Amniotic epithelial cell (primary cell): ENCODE data around the gene DHRS3.

ENCODE experiments used
- DNase-seq: peaks from one replicate; pipeline ENCODE4 v3.0.0-alpha.2; 2010; ENCODE audit warnings: low read depth

The DHRS3 gene

DNA sequence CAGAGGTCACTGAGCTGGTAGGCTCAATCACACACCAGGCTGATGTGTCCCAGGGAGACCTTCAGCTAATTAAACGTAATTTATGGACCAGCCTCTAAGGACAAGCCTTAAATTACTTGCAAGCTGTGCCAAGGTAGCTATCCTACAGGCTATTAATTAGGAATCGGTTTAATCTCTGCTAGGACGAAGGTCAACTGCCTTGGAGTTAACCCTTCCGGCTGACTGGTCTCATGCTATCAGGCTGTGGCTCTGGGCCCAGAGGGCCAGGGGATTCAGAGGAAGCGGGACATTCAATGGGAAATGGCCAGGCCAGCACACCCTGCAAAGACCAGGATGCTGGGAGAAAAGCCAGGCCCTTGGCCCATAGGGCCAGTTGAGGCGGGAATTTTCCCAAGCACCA, 19.0 kb downstream of the DHRS3 start:
- no peak for DNase-seq

DNA sequence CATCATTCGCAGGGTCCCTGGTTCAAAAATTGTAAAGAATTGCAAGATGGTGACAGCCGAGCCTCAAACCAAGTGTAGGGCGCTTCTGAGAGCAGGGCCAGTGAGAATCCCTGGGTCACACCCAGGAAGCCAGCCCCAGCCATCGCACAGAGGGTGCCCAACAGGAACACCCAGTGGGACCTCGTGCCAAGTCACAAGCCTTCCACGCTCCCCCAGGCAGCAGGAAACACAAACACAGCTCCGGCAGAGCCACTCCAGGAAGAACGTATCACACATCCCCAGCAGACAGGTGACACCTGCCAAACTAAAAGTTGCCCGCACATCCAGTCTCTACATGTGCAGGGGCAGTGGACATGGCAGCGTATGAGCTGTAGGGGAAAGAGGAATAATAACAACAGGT, 20.2 kb downstream of the DHRS3 start:
- no peak for DNase-seq

DNA sequence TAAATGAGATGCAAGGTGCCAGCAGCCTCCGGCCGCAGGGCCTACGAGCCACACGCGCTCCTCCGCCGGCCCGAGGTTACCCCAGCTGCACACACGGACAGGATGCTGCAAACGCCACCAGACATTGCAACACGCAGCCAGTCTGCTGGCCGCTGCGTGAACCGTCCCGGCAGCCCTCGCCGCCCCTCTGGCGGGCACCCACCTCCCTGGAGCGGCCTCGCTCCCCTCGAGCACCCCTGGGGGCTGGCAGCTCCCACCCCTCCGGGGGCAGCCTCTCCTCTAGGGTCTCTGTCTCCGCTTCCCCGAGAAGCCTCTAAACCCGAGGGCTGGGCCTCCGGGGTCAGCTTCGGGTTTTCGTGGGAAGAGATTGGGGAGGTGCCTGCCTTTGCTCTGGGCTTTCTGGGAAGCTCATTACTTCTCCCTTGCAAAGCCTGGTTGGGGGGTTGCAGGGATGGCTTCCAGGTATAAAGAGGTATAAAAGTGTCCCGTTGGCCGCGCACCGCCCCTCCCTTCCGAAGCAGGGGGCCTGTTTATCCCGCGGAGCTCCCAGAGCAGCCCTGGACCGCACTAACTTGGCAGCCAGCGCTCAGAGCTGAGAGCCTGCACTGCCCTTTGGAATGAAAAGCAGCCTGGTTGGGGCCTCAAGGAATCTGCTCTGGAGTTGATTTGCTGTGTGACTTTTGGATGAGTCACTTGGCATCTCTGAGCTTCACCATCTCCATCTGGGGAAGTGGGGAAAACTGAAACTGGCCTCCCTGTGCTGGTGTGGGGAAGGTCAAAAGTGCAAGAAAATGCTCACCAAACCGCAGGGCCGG, 21.8 kb downstream of the DHRS3 start:
- peak; percentile 99 for DNase-seq

DNA sequence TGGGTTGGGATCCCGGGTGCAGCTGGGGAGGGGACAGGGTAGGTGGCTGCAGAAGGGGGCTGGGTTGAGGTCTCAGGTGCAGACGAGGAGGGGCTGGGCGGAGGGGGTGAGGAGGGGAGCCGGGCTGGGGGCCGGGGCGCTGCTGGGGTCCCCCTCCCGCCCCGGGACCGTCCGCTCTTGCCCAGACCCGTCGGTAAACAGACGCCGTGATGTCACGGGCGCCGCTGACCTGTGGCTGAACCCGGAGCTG, 22.3 kb downstream of the DHRS3 start:
- DNase-seq: no peak

DNA sequence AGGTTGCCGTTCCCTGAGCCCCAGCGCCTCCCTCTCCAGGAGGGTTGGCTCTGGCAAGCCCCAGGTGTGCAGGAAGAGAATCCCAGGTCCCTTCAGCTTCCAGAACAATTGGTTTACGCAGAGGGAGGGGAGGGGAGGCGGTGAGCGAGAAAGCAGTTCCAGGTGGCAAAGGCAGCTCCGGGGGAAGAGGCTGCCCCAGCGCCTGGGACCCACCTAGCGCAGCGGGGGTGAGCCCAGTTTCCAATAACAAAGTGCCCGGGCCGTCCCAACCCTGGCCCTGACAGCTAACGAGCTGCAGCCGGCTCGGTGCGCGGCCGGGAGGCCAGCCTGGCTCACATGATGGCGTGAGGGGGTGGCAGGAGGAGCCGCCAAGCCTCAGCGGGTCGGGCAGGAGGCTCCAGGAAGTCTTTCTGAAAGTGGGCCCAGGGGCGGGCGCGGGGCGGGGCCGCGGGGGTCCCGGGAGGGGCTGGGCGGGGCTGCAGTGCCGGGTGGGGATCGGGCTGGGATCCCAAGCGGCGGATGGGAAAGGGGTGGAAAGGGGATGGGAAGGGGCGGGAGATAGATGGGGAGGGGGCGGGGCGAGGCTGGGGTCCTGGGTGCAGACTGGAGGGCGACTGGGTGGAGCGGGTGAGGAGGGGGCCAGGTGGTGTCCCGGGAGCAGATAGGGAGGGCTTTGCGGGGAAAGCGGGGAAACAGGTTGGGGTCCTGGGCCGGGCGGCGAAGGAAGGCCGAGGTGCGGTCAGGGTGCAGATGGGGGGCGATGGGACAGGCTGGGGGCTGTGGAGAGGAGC, 22.8 kb downstream of the DHRS3 start:
- DNase-seq: peak; percentile 67

DNA sequence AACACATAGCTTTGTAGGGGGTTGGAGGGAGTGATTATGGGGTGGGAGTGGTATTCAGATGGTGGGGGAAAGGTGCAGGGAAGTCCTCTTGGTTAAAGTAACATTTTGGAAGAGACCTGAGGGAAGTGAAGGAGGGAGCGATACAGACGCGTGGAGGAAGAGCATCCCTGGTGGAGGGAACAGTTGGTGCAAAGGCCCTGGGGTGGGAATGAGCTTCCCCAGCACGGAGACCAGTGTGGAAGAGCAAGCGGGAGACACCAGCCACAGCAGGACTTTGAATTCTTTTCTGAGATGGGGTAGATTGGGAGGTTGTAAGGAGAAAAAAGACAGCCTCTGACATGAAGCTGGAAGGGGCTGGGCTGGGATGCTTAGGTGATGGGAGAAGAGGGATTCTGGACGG, 23.5 kb downstream of the DHRS3 start:
- no peak for DNase-seq

DNA sequence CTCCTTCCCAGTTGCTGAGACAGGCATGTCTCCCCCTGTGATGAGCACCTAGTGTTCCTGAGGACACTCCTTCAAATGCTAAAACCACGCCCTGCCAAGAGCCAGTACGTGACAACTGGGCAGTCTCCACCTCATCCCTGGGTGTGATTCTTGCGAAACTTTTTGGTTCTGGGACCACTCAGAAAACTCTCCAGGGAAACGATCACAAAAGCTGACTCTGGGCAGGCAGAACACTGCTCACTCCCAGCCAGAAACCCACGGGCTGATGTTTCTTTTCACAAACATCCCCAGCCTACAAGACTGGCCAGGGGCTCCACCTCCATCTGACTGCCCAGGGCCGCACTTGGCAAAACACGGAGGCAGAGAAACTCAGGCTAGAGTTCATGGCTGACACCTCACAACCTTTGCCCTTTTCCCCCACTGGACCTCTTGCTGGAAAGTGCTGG, 24.4 kb downstream of the DHRS3 start:
- peak; percentile 90 for DNase-seq

DNA sequence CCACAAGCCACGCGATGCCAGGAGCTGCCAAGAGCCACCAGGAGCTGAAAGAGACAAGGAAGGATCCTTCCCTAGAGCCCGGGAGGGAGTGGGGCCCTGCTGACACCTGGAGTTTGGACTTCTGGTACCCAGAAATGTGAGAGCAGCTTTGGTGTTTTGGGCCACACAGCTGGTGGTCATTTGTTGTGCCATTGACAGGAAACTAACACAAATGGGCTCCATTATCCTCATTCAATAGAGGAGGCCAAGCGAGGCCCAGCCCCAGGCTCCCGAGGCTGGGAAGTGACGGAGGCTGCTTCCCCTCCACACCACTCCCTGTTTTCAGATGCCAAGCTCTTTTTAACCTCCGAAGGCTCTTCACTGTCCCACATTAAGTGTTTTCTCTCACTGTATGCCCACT, 25.5 kb downstream of the DHRS3 start:
- no peak for DNase-seq

DNA sequence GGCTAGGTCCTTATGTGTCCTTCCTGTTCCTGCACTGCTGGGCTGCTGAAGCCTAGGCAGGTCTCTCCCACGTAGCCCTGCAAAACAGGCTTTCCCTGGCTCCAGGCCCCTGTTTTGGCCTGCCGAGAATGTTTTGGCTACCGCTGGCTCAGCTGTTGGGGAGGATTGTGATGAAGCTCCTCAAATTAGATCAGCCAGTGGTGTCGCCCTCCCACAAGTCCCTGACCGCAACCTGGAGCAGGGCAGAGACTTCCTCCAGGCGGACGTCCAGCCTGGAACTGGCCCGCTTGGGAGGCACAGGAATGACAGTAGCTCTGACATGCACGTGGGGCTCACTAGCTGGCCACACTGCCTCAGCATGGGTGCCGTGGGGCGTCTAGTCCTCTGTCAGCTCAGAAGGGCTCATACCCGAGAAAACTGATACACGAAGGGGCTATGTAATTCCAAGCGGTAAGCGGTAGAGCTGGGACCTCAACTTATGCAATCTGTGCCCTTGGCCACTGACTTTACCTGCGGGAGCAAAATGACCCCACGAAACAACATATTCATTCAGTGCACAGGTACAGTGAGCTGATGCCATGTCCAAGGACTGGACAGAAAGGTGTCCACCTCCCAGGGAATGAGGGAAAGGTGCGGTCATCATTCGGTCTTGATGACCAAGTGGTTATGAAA, 26.6 kb downstream of the DHRS3 start:
- DNase-seq: no peak

DNA sequence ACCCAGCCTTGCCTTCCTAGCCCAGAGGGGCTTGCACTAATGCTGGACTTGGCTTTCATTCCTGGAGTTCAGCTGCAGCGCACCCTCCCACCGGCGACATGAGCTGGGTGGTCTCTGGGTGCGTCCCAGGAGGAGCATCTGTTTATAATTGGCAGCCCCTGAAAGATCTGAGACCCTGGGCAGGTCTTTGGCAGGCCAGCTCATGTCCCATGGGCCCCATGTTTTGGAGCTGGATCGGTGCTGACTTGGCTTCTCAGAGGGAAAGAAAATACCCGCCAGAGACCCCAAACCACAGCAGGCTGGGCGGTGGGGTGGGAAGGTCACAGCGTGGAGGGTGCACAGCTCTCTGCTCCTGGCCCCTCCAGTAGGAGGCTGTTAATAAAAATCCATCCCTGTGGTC, 29.3 kb downstream of the DHRS3 start:
- no peak for DNase-seq

DNA sequence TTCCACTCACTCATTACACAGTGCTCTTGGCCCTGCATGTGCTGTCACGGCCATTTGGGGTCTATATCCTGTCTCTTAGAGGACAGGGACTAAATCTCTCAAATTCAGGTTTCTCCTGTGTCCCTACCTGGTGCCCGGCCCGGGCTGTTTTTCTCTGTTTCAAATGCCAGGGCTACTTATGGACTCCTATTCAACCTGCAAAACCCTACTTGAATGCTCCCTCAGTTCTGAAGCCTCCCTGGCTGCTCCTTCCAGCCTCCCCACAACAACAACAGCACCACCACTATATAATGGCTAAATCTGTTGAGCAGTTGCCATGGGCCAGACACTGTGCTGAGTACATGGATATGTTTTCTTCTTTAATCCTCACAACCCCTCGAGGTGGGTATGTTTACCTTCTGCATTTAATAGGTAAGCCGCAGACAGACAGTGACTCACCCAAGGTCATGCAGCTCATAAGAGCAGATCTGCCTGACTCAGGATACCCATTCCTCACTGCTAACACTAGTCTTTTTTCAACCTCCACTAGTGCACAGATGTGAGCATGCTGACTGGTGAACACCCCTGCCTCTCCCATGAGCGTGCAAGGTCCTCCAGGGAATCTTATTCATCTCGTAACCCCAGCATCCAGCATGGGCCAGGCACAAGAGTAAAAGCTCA, 29.9 kb downstream of the DHRS3 start:
- peak; percentile 85 for DNase-seq

DNA sequence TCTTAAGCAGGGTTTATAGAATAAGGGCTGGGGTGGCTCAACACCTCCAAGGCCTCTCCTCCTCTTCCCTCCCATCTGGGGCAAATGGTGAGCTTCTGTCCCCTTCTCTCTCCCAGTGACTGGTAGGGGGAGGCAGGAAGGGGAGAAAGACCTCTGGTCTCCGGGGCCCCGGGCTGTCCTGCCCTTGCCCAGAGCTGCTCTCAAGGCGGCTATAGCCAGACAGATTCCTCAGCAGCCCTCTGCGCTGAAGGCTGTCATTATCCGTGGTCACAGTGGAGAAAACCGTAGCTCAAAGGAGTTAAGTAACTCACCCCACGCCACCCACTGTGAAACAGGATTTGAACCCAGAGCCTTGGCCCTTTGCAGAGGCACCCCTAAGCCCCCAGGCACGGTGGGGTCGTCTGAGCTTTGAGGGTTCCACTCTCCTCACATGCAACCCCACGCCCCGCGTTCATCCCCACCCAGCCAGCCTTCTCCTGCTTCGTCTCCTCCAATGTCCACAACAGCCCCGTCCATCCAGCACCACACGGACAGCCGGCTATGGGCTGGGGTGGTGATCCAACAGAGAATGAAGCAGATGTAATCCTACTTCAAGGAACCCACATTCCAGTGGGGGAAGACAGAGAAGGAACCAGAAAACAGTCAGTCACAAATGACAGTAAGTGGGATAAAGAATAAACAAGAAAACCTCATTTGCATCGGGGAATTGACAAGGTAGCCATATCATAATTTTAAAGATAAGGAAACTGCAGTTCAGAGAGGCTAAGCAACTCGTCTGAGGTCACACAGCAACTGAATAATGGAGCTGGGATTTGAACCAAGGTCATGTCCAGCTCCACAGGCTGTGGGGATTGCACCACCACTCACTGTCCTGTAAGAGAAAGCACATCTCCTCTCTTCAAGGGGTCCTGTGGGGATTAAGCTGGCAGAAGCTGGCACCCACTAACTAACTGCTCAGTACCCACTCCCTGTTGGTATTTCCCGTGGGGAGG, 31.8 kb downstream of the DHRS3 start:
- no peak for DNase-seq

DNA sequence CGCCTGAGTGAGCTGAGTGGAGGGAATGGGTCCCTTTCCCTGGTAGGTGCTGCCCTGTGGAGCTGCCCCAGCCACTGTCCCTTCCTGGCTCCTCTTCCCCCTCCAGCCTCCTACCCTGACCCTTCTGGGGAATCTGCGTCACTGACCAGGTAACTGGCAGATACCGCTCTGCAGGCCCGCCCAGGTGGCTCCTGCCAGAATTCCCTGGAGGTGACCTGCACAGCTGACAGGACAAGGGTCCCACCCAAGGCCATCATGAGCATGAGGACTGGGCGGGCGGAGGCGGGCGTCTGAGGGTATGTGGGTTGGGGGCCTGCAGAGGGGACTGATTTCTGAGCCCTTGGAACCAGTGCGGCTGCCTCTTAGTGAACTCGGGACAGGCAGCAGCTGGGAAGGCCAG, 32.5 kb downstream of the DHRS3 start:
- DNase-seq: no peak

DNA sequence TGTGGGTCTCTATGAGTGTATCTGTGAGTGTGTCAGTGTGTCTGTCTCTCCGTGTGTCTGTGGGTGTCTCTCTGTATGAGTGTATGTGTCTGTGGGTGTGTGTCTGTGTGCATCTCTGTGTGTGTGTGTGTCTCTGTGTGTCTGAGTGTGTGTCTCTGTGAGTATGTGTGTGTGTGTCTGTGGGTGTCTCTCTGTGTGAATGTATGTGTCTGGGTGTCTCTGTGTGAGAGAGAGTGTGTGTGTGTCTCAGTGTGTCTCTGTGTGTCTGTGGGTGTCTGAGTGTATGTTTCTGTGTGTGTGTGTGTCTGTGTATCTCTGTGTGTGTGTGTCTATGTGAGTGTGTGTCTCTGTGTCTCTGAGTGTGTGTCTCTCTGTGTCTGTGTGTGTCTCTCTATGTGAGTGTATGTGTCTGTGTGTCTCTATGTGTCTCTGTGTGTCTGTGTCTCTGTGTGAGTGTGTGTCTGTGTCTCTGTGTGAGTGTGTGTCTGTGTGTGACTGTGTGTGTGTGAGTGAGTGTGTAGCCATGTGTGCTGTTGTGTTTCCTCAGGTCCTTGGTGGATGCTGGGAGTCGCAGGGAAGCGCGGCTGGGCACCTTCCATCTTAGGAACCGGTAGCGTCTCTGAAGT, 33.0 kb downstream of the DHRS3 start:
- DNase-seq: no peak

DNA sequence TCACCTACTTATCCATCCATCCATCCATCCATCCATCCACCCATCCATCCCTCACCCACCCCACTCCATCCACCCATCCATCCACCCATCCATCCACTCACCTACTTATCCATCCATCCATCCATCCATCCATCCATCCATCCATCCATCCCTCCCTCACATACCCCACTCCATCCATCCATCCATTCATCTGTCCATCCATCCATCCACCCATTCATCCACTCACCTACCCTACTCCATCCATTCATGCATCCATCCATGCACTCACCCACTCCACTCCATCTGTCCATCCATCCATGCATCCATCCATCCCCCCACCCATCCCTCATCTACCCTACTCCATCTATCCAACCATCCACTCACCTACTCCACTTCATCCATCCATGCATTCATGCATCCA, 34.5 kb downstream of the DHRS3 start:
- DNase-seq: no peak

DNA sequence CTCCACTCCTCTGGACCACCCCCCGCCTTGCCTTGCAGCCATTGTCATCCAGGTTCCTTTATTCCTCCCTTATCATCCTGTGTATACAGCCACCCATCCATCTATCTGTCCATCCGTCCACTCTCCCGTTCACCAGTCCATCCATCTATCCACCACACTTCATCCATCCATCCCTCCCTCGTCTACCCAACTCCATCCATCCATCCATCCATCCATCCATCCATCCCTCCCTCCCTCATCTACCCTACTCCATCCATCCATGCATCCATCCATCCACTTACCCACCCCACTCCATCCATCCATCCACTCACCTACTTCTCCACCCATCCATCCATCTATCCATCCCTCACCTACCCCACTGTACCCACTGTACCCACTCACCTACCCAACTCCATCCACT, 35.4 kb downstream of the DHRS3 start:
- no peak for DNase-seq

DNA sequence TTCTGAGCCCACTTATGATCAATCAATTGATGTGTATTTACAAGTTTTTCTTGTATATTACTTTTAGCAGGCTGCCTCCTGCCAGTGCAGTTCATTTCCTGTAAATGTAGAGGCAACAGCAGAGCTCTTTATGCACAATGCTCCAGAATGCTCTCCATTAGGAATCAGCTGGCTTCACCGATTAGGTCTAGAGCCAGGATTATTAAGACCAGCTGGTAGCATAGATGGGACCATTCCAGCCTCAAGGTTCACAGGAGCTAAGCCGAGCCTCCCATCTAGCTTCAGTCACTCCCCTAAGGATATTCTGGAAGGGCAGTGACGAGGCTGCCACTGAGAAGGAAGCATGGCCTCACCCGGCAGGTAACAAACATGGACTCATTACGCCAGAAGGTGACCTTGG, 36.8 kb downstream of the DHRS3 start:
- no peak for DNase-seq

DNA sequence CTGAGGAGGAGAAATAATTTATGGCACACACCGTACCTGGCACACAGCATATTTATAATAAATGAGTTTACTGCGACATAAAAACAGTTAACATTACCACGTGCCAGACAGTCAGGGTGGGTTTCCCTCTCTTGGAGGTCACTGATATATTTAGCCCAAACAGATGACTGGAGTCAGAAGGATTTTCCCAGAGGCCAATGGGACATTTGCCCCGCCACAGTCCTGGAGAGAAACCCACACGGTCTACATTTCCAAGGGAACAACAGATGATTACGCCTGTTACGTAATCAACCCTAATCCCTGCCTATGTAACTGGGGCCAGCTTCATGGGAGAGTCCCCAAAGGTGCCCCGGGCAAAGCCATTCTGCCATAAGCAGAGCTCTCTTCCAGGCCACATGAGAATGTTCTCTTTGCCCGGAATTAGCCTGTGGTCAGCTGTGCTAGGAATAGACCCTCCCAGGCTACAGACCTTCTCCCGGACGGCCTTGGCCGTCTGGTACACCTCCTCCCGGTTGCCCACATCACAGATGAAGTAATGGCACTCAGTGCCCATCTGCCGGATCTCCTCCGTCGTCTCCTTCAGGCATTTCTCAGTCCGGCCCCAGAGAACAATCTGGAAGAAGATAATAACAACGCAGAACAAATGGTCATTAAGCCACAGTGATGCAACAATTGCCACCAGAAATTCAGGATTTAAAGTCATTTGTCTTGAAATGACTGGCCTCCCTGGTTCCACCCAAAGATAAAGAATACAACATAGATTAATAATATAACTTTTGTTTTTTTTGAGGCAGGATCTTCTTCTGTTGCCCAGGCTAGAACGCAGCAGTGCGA, 37.7 kb downstream of the DHRS3 start:
- peak; percentile 95 for DNase-seq

DNA sequence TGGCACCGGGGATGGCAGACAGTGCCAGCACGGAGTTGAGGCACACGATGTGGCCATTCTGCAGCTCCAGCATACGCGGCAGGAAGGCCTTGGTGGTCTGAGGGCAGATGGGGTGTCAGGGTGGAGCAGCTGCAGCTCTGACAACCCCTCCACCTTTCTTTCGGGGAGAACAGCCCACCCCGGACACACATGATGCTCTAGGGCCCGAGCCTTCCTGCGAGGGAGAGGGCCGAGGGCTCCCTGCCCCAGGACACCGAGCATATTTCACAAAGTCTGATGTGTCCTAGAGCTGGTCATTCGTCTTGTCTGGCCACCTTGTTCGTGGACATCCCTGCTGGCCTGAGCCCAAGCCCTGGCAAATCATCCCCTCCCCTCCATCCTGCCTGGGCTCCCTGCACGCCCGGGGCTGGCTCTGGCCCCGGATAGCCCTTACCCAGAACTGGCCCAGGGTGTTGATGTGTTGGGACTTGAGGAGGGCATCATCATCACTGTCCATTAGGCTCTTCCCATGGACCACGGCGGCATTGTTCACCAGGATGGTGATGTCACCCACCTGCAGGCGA, 39.1 kb downstream of the DHRS3 start:
- no peak for DNase-seq

DNA sequence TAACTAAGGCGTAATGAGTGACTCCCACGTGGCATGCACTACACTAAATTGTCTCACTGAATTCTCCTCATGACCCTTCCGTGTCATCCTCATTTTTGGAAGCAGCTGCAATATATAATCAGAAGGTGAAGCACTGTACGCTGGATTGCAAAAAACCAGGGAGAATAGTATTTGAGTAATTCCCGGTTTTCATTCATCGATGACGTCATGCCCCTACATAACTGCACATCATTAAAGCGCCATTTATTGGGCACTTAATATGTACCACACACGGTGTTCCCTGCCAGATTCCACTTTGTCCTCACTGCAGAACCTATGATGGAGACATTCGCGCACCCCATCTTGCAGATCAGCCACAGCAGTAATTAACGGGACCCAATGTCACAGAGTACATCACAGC, 41.0 kb downstream of the DHRS3 start:
- no peak for DNase-seq
